Inflammatory macrophage (primary cell): ENCODE results near the gene BRI3BP.
"Not testable (repeated sequence)": the region's sequence is repeated elsewhere in the genome, so short reads cannot be mapped to it uniquely, and the experiment has no call there.

Source experiments
- DNase-seq, 2 donors: peaks; one replicate each; pipeline ENCODE4 v3.0.0-alpha.2; 2020 to 2022

Gene BRI3BP

DNA sequence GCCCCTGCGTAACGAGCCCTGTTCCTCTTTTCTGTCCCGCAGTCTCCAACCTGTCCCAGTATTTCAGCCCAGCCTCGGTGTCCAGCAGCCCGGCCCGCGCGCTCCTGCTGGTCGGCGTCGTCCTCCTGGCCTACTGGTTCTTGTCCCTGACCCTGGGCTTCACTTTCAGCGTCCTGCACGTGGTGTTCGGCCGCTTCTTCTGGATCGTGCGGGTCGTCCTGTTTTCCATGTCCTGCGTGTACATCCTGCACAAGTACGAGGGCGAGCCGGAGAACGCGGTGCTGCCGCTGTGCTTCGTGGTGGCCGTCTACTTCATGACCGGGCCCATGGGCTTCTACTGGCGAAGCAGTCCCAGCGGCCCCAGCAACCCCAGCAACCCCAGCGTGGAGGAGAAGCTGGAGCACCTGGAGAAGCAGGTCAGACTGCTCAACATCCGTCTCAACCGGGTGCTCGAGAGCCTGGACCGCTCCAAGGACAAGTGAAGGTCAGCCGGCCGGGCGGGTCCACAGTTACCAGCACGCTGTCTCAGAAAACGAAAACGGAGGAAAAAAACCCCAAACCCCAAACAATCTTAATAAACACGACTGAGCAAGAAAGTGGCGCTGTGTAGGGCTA lies 31.6 kb downstream of the BRI3BP start:
- no peak for DNase-seq

DNA sequence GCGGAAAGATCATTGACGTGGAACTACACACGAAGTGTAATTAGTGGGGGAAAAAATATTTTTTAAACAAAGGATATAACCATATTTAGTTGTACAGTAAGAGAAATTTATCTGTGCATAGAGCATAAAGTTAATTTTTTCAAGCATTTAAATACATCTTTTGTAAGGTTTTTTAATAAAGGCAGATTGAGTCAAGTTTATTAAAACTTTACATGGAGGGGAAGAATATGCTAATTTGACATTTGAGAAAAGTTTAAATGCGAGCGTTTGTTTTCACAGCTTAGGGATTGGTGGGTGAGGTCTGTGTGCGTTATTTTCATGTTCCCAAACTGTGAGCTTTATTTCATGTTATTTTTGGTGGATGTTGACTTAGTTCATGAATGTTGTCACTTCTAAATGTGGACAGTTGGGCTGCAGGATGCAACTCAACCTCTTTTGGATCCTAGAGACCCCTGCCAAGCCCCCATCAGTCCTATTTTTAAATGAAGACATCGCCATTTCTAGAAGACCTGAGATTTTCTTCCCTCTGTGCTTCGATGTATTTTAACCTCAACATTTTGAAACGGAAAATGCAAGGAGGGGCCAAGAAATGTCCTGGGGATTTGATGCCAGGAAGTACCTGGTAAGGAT lies 32.3 kb downstream of the BRI3BP start:
- no peak for DNase-seq

DNA sequence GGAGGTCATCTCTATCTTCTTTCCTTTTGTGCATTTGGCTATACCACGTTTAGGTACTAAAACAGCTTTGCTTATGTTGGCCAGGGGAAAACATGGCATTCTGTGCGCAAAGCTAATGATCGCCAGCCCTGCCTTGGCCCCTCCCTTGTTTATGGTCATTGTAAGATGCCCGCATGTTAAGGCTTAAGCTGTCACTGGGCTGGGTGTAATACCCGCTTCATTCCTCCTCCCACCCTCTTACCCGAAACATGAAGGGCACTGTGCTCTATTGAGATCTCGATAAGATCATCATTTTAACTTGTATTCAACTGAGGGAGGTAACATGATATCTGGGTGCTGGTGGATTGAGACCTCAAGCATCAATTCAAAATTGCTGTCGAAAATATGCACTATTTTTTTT lies 34.7 kb downstream of the BRI3BP start:
- no peak for DNase-seq

DNA sequence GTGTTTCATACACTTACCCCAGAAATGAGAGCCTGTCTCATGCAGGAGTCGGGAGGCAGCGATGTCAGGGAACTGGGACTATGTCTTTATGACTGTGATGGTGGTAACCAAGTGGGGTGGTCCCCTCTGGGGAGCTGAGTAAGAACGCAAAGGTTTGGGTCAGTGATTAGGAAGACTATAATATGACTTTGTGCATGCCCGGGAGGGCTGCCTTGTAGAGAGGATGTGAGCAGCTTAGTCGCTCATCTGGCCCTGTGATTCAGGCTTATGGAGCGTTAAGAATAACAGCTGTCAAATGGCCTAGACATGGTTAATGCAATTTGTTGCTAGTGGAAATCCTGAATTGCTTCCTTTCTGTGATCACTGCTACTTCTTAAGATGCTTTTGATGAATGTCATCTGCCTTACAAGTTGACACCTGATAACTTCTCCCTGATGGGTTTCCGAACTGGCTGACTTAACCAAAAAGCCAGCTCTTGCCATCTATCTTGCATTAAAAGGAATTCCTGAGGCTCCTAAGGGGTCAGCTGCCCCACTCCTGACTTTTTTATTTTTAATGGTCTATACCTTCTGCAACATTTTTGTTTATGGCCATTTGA lies 36.4 kb downstream of the BRI3BP start:
- DNase-seq, result no peak

DNA sequence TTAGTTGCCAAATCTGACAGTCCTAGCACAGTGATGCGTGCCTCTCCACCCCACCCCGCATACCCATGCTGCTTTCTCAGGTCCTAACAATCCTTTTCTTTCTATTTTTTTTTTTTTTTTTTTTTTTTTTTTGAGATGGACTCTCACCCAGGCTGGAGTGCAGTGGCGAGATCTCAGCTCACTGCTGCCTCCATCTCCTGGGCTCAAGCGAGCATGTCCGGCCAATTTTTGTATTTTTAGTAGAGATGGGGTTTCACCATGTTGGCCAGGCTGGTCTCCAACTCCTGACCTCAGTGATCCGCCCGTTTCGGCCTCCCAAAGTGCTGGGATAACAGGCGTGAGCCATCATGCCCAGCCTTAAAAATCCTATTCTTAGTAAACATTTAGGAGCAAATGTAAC lies 38.0 kb downstream of the BRI3BP start:
- not testable (repeated sequence) for DNase-seq

DNA sequence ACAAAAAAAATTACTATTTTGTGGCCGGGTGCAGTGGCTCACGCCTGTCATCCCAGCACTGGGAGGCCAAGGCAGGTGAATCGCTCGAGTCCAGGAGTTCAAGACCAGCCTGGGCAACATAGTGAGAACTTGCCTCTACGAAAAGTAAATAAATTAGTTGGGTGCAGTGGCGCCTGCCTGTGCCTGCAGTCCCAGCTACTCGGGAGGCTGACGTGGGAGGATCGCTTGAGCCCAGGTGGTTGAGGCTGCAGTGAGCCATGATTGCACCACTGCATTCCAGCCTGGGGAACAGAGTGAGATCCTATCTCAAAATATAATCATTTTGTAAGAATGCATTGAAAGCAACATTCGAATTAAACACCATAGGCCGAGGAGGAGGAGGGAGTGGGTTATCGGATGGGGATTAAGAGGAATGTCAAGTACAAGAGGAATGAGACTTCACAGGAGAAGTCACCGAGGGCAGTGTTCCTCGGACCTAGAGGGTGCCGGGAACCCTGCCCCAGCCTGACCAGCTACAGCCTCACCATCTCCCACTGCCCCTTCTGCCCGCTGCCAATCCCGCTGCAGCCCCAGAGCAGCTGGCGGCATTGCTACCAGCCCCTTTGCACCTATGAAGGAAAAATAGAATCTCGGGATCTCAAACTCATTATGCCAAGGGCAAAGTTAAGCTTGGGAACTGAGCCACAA lies 39.2 kb downstream of the BRI3BP start:
- no peak for DNase-seq

DNA sequence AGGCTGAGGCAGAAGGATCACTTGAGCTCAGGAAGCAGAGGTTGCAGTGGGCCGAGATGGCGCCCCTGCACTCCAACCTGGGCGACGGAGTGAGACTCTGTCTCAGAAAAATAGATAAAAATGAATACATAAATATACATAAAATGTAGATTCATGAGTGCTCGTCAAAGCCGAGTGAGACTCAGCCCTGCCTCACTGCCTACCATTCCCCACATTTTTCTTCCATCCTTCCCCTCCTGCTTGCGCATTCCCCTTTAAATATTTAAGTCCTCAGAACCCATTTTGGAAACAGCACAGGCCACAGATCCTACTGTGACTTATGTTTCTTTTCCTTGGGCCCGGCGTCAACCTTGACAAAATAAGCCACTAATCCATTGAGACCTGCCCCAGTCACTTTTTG lies 39.8 kb downstream of the BRI3BP start:
- DNase-seq, result no peak

DNA sequence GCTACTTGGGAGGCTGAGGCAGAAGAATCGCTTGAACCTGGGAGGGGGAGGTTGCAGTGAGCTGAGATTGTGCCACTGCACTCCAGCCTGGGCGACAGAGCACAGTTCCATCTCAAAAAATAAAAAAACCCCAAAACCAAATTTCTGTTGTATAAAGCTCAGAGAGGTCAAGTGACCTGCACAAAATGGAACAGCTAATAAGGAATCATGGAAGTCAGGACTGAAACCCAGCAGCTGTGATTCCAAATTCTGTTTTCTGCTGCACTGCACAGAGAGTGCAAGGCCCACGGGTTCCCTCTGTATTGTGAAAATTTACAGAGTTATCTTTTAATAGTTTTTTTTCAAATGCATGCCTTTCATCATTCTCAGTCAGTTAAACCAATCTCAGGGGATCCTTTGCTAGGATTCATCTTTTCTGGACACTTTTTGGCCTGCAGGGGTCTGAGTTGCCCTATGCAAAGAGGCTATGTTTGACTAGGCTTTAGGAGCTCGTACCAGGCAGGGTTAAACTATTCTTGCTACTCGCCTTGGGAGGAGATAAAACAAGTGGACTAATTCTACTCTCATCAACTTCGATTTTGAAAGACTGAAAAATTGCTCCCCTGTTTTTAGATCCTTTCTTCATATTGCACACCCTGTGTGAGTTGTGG lies 45.7 kb downstream of the BRI3BP start:
- DNase-seq, result no peak

DNA sequence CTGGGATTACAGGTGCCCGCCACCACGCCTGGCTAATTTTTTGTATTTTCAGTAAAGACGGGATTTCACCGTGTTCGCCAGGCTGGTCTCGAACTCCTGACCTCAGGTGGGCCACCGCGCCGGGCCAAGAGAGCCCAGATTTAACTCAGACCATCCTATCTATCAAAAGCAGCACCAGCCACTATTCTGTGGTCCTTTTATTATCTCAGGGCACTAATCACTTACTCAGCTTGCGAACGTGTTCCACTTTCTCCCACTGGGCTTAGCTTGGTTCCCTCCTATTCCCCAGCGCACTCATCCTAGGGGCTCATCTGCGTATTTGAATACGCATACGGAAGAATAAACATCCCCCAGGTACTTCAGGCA lies 55.6 kb downstream of the BRI3BP start:
- DNase-seq, result no peak

DNA sequence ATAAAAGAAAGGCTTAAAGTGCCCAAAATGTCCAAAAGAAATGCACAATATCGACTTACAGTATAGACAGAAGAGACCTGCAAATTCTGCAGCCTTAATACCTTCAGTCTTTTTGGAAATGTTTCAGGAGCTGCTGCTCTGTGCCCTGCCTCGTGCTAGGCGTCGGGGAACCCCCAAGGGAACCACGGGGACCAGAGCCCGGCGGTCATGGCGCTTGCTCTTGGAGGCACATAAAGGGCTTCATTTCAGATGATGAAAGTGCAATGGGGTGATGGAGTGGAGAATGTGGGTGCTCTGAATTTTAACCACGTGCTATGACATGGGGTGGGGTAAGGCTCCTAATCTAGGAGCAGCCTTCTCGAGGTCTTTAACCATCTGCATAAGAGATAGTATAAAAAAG lies 57.0 kb downstream of the BRI3BP start:
- DNase-seq, result no peak

DNA sequence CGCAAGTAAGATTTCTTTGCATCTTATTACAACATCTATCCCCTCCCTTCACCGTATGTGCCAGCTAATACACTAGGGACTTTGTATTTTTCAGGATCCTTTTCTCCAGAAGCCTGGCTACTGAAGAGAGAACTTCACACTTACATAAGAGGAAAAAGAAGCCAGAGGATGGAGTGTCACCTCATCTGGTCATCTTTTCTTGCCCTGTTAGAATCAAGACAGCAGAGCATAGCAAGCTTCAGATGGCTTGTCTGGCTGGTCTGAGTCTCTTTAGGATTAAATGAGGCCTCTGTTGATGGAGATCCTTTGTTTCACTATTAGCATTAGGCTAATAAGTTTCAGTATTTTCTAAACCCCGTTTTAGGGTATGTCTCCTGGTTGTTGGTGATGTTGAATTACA lies 57.4 kb downstream of the BRI3BP start:
- no peak for DNase-seq

DNA sequence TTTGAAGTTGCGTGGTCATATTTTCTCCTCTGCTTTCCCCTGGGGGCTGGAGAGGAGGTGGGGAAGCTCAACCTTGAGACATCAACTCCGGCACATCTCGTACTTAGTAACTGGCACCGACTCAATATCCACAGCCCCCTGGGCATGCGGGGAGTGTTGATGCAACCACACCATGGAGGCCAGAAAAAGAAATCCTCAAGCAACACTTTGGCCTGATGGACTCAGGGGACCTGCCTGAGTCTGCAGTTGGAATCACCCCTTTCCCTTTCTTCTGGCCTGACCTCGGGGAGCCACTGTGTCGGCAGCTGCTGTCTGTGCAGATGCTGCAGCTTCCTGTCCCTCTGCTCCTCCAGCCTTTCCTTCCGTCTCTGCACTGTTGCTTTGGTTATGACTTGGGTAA lies 60.4 kb downstream of the BRI3BP start:
- no peak for DNase-seq

DNA sequence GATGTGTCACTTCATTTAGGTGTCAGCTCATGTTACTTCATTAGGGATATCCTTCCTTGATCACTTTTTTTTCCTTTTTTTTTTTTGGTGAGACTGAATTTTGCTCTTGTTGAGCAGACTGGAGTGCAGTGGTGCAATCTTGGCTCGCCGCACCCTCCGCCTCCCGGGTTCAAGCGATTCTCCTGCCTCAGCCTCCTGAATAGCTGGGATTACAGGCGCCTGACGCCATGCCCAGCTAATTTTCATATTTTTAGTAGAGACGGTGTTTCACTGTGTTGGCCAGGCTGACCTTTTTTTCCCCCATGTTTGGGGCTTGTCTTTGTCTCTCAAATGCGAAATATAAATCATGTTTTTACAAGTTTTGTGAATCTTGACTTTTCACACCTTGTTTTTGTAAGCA lies 62.1 kb downstream of the BRI3BP start:
- DNase-seq, result no peak

DNA sequence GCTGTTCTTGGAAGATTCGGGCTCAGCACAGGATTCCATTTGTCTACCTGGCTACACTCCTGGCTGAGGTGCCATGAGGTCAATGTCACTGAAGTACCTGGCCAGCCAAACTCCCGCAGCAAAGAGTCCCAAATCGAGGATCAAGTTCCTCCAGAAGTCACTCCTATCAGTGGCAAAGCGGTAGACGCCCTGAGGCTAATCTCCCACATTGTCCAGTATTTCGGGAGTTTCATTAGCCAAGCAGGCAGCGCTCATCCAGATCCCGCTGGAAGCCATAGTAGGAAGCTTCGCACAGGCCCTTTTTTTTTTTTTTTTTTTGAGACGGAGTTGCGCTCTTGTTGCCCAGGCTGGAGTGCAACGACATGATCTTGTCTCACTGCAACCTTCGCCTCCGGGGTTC lies 62.9 kb downstream of the BRI3BP start:
- no peak for DNase-seq

DNA sequence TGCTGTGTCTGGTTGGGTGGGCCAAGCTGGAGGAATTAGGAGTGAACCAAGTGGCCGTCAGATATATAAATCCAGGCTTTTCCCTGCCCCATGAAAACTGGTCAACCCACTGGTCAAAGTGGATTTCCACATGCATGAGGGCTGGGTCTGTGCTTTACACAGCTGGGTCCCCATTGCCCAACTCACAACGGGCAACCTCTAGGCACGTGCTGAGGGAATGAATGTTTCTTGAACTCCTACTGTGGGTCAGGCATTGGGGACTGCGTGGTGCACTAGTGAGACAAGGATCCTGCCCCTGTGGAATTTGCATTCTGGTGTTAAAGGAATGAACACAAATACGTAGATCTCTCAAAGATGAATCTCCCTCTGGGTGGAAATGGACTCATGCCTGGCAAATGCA lies 64.3 kb downstream of the BRI3BP start:
- no peak for DNase-seq

DNA sequence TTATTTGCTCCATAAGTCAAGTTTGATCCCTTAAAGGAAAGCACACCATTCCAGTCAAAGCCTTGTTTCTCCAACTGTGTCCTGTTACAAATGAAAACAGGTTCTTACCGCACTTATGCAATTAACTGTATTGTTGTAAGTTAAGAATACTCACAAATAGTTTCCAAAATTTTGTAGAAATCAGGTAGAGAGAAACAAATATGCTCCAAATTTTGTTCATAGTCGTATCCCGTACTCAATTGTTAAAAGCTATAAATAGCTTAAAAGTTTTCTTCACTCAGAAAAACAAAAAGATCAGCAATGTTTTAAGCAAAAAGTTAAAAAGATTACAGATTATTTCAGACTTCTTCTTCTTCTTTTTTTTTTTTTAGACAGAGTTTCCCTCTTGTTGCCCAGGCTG lies 67.8 kb downstream of the BRI3BP start:
- no peak for DNase-seq

DNA sequence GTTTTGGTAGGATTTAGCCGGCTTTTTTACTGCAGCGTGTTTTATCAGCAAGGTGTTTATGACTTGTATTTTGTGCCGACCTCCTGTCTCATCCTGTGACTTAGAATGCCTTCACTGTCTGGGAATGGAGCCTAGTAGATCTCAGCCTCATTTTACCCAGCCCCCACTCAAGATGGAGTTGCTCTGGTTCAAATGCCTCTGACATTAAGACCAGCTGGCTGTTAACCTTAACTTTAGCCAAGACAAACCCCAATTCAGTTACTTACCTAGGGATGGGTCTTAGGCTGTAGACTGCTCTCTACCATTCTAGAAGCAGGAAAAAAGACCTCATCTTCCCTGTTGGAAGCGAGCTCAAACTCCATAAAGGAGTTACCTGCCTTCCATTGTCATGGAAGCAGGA lies 70.1 kb downstream of the BRI3BP start:
- DNase-seq, result not testable (repeated sequence)

DNA sequence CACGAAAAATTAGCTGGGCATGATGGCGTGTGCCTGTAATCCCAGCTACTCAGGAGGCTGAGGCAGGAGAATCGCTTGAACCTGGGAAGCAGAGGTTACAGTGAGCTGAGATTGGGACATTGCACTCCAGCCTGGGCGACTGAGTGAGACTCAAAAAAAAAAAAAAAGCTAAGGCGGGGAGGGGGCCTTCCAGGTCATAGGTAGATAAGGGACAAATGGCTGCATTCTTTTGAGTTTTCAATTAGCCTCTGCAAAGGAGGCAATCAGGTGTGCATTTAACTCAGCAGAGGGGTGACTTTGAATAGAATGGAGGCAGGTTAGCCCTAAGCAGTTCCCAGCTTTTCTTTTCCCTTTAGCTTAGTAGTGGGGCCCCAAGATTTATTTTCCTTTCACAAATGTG lies 71.0 kb downstream of the BRI3BP start:
- DNase-seq, result no peak

DNA sequence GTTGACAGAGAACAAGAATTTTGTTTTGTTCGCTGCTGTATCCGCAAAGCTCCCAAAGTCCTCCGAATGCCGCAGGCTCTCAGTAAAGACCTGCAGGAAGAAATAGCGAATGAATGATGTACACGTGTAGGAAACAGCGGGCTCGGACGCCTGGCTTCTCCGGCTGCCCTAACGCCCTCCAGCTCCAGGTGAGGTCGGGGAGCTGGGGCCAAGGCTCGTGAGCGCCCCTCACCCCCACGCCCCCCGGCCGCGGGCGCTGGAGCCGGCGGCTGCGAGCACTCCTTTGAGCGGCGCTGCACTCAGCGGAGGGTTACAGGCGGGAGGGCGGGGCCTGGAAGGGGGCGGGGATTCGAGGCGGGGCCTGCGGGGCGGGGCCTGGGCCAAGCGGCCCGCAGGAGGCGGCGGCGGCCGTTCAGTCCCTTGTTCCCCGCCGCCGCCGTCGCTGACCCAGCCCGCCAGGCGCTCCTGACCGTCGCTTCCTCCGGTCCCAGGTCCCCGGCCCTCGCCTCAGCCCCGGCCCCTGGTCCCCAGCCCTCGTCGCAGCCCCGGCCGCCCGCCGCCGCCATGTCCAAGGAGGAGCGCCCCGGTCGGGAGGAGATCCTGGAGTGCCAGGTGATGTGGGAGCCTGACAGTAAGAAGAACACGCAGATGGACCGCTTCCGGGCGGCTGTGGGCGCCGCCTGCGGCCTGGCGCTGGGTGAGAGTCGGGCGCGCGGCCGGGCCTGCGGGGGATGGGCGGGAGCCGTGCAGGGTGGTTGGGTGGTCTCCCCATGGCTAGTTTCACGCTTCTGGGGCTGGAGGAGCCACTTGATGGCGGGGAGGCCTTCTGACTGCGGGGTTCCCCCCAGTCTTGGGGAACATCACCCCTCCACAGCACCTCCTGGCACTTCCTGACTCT lies 71.8 kb downstream of the BRI3BP start, which contains the start of gene AACS:
AACS (plus strand) TSS at position 415 of the 898 bp plus-strand sequence; CDS start at position 565, 150 bp downstream.
- DNase-seq, result peak; percentile 66 to 81

DNA sequence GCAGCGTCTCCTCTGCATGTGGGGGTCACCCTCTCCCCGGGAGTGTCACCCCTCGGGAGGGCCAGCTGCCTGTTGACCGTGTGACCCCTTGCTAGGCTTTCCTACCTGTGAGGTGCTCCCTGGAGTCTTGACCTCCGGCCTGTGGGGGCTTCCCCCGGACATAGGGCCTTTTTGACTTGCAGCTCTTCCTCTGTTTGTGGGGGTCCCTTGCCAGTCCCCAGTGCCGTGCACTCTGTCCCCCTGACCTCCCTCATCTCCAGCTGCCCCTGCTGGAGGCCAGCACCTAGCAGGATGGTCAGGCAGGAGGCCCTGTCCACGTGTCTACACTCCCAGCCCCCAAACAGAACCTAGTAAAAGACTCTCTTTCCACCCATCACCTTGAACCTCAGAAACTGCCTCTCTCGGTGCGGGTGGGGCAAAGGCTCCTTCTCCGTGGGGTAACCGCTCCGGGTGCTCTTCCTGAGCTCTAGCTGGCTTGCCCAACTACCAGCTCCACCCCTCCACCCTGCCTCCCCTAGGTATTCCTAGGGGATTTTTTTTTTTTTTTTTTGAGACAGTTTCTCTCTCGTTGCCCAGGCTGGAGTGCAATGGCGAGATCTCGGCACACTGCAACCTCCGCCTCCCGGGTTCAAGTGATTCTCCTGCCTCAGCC lies 72.6 kb downstream of the BRI3BP start:
- no peak for DNase-seq

DNA sequence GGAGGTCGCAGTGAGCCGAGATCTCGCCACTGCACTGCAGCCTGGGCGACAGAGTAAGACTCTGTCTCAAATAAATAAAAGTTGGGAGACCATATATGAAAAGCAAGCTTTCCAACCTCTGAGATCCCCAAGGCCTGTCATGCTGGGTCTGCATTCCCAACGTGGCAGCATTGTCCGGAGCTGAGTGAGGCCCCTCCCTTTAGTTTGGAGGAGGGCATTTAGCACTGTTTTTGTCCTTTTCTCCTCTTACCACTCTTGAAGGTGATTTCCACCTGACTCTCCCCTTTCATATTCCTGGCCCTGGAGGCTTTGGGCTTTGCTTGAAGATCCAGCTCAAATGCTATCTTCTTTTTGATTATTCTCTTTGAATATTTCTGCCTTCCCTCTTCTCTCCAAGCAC lies 74.9 kb downstream of the BRI3BP start:
- no peak for DNase-seq

DNA sequence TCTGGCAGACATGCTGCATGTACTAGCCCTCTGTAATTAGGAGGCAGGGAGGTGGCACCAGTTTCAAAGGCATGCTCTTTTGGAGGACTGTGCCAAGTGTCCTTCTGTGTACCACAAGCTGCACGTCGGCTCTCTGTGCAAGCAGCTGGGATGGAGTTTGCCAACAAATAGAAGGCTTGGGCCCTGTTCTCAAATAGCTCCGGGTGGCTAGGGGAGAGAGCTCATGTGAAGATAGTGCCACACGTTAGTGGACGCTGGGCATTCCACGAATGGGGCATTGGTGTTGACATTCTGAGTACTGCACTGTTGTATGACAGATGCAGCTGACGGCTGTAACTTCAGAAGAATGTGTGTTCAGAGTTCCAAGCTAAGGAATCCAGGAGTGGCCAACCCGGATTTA lies 76.2 kb downstream of the BRI3BP start:
- DNase-seq, result no peak
